Lung (tissue), 12 donors: ENCODE data around the gene ERCC8. TPM values are rescaled to one million over a fixed set of nuclear protein-coding genes. Genes with fewer than 3 reads are reported as not detected.

Experiments
- ATAC-seq: fragments of 200-7000 bp; cut with Tn5 transposase; one replicate; pipeline ENCODE4 v1.9.1; 2020; ENCODE audit warnings: moderate number of reproducible peaks; ENCODE audit not compliant: insufficient read depth, low FRiP score
- DNase-seq, 3 donors: peaks; one replicate each; pipeline ENCODE4 v3.0.0-alpha.2; 2013 to 2017
- H3K27ac ChIP-seq, 2 donors: one replicate each; pipeline ENCODE4 v1.5.1; 2013; ENCODE audit warnings: mild to moderate bottlenecking in 2 of 2, moderate library complexity in 2 of 2, control low read depth in 1 of 2, inconsistent platforms in 1 of 2, low read depth in 1 of 2, low read length in 1 of 2
- H3K27me3 ChIP-seq, 3 donors: one replicate each; pipeline ENCODE4 v1.5.1; 2013; ENCODE audit warnings: low read length in 2 of 3; ENCODE audit not compliant: control insufficient read depth in 3 of 3, insufficient read depth in 3 of 3
- H3K36me3 ChIP-seq, 4 donors: one replicate each; pipeline ENCODE4 v1.5.1; 2013; ENCODE audit warnings: low read length in 4 of 4, mild to moderate bottlenecking in 1 of 4, moderate library complexity in 1 of 4; ENCODE audit not compliant: control insufficient read depth in 4 of 4, insufficient read depth in 4 of 4
- H3K4me1 ChIP-seq, 5 donors: one replicate each; pipeline ENCODE4 v1.5.1; 2013; ENCODE audit warnings: low read length in 5 of 5, mild to moderate bottlenecking in 2 of 5, moderate library complexity in 1 of 5; ENCODE audit not compliant: control insufficient read depth in 5 of 5, insufficient read depth in 5 of 5
- H3K4me3 ChIP-seq: one replicate; pipeline ENCODE4 v1.5.1; 2013; ENCODE audit warnings: mild to moderate bottlenecking, control low read depth, moderate library complexity
- H3K9ac ChIP-seq, 2 donors: one replicate each; pipeline ENCODE4 v1.5.1; 2013; ENCODE audit warnings: low read length in 2 of 2, control low read depth in 1 of 2; ENCODE audit not compliant: insufficient read depth in 1 of 2
- H3K9me3 ChIP-seq, 4 donors: one replicate each; pipeline ENCODE4 v1.5.1; 2013; ENCODE audit warnings: low read length in 3 of 4, mild to moderate bottlenecking in 1 of 4, moderate library complexity in 1 of 4; ENCODE audit not compliant: control insufficient read depth in 4 of 4, insufficient read depth in 3 of 4
- WGBS, 2 donors: extraction: QIAGEN DNeasy Blood & Tissue Kit; methylation state at CpG; one replicate each; pipeline ENCODE4 v1.1.7; 2013; 5-methylcytosine and 5-hydroxymethylcytosine counted together
- polyA plus RNA-seq, 2 donors: library from polyadenylated mRNA; stranded (reverse); fragments of 200-250 nt; gene quantifications; one replicate each; pipeline ENCODE4 v1.2.1, GENCODE V29; 2013
- total RNA-seq, 2 donors: library from RNA; depleted of rRNA in 1 of 2; stranded (reverse); fragments of >200 nt in 1 of 2; gene quantifications; one replicate each; pipeline ENCODE4 v1.2.1, GENCODE V29; 2014 to 2021
- TF ChIP-seq, protein P1 (sequence below): IDR thresholded peaks from 2 replicates; pipeline ENCODE4 v1.5.1; 2012; ENCODE audit warnings: mild to moderate bottlenecking; ENCODE audit errors: control extremely low read depth, extremely low read depth
- donor health status: control.
- donor health status: control.
- donor health status: Bipolar disorder and iron deficiency.
- donor health status: healthy.
- donor health status: DM: yes; HTN: yes; CAD: no.

ERCC8 gene
- total and polyA plus RNA-seq, 4 donors: 4.6 to 11.3 (median 8.0) TPM

DNA sequence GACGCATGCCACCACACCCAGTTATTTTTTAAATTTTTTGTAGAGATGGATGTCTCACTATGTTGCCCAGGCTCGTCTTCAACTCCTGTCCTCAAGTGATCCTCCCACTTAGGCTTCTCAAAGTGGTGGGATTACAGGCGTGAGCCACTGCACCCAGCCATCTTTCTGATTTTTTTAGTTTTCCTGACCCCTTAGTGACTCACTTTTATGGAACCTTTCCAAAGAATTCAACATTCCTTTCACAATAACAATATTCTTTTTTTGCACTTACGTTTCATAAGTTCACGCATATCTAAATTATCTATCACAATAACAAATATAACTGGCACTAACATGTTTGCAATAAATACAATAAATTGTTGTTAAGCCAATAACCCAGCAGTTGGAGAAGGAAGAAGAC lies 109.3 kb downstream of the ERCC8 start:
- Histone ChIP-seq H3K9ac (no peak overlapping the region), H3K9me3 (no peaks in the 10 kb centered on the region), H3K27me3 (peaks cover 0 to 15% (median 11%) of the 10 kb centered on the region in 3 donors), H3K36me3 (no peaks in the 10 kb centered on the region), H3K4me1 (peaks cover 0 to 2% (median 0%) of the 10 kb centered on the region in 5 donors), H3K27ac (no peak overlapping the region), H3K4me3 (no peak overlapping the region)
- ATAC-seq (no peak), DNase-seq (no peak)
- 68 to 79% methylated on average over 5 of the region's 5 CpGs for WGBS, 2 donors
- TF ChIP-seq, protein P1, sequence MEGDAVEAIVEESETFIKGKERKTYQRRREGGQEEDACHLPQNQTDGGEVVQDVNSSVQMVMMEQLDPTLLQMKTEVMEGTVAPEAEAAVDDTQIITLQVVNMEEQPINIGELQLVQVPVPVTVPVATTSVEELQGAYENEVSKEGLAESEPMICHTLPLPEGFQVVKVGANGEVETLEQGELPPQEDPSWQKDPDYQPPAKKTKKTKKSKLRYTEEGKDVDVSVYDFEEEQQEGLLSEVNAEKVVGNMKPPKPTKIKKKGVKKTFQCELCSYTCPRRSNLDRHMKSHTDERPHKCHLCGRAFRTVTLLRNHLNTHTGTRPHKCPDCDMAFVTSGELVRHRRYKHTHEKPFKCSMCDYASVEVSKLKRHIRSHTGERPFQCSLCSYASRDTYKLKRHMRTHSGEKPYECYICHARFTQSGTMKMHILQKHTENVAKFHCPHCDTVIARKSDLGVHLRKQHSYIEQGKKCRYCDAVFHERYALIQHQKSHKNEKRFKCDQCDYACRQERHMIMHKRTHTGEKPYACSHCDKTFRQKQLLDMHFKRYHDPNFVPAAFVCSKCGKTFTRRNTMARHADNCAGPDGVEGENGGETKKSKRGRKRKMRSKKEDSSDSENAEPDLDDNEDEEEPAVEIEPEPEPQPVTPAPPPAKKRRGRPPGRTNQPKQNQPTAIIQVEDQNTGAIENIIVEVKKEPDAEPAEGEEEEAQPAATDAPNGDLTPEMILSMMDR: no peak

DNA sequence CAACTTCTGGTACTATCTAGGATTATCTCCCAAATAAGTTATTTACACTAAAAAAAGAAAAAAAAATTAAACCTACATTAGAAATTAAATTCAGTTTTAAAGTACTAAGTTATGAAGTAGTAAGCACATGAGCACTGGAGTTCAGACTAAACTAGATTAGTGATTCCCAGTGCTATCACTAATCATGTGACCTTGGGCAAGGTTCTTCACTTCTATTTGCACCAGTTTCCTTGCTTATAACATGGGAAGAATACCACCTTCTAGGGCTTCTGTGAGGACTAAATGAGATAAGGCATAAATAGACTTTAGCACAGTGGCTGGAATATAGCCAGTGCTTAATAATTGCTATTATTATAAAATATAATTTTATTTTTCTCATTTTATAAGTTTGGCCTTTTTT lies 111.3 kb downstream of the ERCC8 start:
- Histone ChIP-seq H3K4me1 (peaks cover 0 to 2% (median 0%) of the 10 kb centered on the region in 5 donors), H3K4me3 (no peak overlapping the region), H3K9ac (no peak overlapping the region), H3K9me3 (no peaks in the 10 kb centered on the region), H3K27me3 (peaks cover 0 to 6% (median 3%) of the 10 kb centered on the region in 3 donors), H3K27ac (no peak overlapping the region), H3K36me3 (no peaks in the 10 kb centered on the region)
- ATAC-seq (no peak), DNase-seq (no peak)
- TF ChIP-seq, protein P1: no peak

DNA sequence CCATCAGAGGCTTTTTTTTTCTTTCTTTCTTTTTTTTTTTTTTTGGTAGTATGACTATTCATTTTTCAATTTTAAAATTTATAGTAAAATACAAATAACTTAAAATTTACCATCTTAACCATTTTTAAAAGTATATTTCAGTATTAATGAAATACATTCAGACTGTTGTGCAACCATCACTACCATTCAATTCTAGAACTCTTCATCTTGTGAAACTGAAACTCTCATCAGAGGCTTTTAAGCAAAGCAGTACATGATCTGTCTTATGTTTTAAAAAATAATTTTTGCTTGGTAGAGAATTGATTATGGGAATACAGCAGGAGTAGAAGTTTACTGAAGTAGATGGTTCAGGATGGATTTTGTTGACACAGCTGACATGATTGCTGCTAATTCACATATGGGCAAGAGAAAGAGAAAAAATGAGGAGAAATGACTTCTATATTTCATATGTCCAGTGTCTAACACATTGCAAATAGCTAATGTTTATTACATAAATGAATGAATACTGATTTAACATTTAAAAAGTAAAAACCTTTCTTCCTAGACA lies 114.2 kb downstream of the ERCC8 start:
- DNase-seq: no peak
- Histone ChIP-seq H3K27me3 (peaks cover 0 to 2% (median 0%) of the 10 kb centered on the region in 3 donors), H3K4me3 (no peak overlapping the region), H3K4me1 (no peaks in the 10 kb centered on the region), H3K9me3 (no peaks in the 10 kb centered on the region), H3K36me3 (no peaks in the 10 kb centered on the region), H3K9ac (no peak overlapping the region), H3K27ac (no peak overlapping the region)
- ATAC-seq: no peak
- TF ChIP-seq, protein P1: no peak
